Kidney epithelial cell (primary cell): ENCODE data around the gene KRTAP23-1. TPM values are rescaled to one million over a fixed set of nuclear protein-coding genes. Genes with fewer than 3 reads are reported as not detected.

ENCODE experiments used
- DNase-seq: peaks from one replicate; pipeline ENCODE4 v3.0.0-alpha.2; 2010; ENCODE audit warnings: low read depth
- H3K27me3 ChIP-seq: 2 replicates; pipeline ENCODE4 v1.6.0; 2011; ENCODE audit warnings: low read length; ENCODE audit not compliant: control insufficient read depth, insufficient read depth
- H3K36me3 ChIP-seq: 2 replicates; pipeline ENCODE4 v1.5.1; 2011; ENCODE audit warnings: low read length; ENCODE audit not compliant: control insufficient read depth, insufficient read depth
- H3K4me3 ChIP-seq: 2 replicates; pipeline ENCODE4 v1.5.1; 2011; ENCODE audit warnings: low read depth, mild to moderate bottlenecking, control low read depth, low read length
- CTCF ChIP-seq: IDR thresholded peaks from 2 replicates; pipeline ENCODE4 v1.5.1; 2011; ENCODE audit warnings: mild to moderate bottlenecking, moderate library complexity, low read length, control low read depth, inconsistent platforms; ENCODE audit not compliant: insufficient read depth, poor library complexity, severe bottlenecking
- total RNA-seq: library from RNA; depleted of rRNA; stranded (reverse); fragments of >200 nt; gene quantifications from 2 replicates; pipeline ENCODE4 v1.2.3, GENCODE V29; 2015

Gene KRTAP23-1
- total RNA-seq: not detected in 2 replicates

GRCh38 chr21:30348506-30348905 is at the start of gene KRTAP23-1:
Gene KRTAP23-1 (minus strand): TSS chr21:30348606. CDS start chr21:30348606, 0 bp downstream.
- no peak for DNase-seq
- TF ChIP-seq CTCF: no peak
- no peaks in the 10 kb centered on the region for H3K36me3 ChIP-seq
- H3K27me3 ChIP-seq: no peaks in the 10 kb centered on the region
- no peak within 1 kb of the TSS for H3K4me3 ChIP-seq

GRCh38 chr21:30395731-30396130 is 47.3 kb upstream of the KRTAP23-1 start, which contains the start of gene KRTAP13-1:
Gene KRTAP13-1 (plus strand): TSS chr21:30396031. CDS start chr21:30396087, 56 bp downstream.
- Histone ChIP-seq H3K4me3 (no peak within 1 kb of the TSS), H3K27me3 (no peaks in the 10 kb centered on the region), H3K36me3 (no peaks in the 10 kb centered on the region)
- no peak for DNase-seq
- TF ChIP-seq CTCF: no peak

GRCh38 chr21:30391492-30392025 is 43.2 kb upstream of the KRTAP23-1 start:
- no peak for TF ChIP-seq CTCF
- Histone ChIP-seq H3K36me3 (no peaks in the 10 kb centered on the region), H3K4me3 (no peak overlapping the region), H3K27me3 (no peaks in the 10 kb centered on the region)
- DNase-seq: no peak

- no peak overlapping the region for H3K4me3 ChIP-seq
- no peaks in the 10 kb centered on the region for H3K27me3 ChIP-seq
- TF ChIP-seq CTCF: no peak
- no peaks in the 10 kb centered on the region for H3K36me3 ChIP-seq
- DNase-seq: no peak
These were observed 33.8 kb upstream of the KRTAP23-1 start for GRCh38 chr21:30382201-30382600.

GRCh38 chr21:30372139-30372770 is 23.8 kb upstream of the KRTAP23-1 start, which contains the start of gene KRTAP13-2:
Gene KRTAP13-2 (minus strand): TSS chr21:30372271. CDS start chr21:30372213, 58 bp downstream.
- no peaks in the 10 kb centered on the region for H3K27me3 ChIP-seq
- no peak for TF ChIP-seq CTCF
- H3K36me3 ChIP-seq: no peaks in the 10 kb centered on the region
- DNase-seq: no peak
- no peak within 1 kb of the TSS for H3K4me3 ChIP-seq
